HG03342 (cell line): ENCODE data around the gene MAP3K20.
"Not testable (repeated sequence)": the region's sequence is repeated elsewhere in the genome, so short reads cannot be mapped to it uniquely, and the experiment has no call there.

Source experiments
- ATAC-seq: cut with Tn5 transposase; IDR thresholded peaks from one replicate; pipeline ENCODE4 v1.9.1; 2021; ENCODE audit warnings: mild to moderate bottlenecking, moderate library complexity; ENCODE audit not compliant: unreplicated experiment

The MAP3K20 gene

GRCh38 chr2:173119069-173119807 is 43.6 kb downstream of the MAP3K20 start:
- ATAC-seq: peak; percentile 39

- ATAC-seq: no peak
These were observed 44.3 kb downstream of the MAP3K20 start for GRCh38 chr2:173119944-173120343.

GRCh38 chr2:173122936-173123335 is 47.3 kb downstream of the MAP3K20 start:
- ATAC-seq: no peak

- ATAC-seq: no peak
These were observed 48.8 kb downstream of the MAP3K20 start for GRCh38 chr2:173124441-173124840.

- ATAC-seq: no peak
These were observed 51.2 kb downstream of the MAP3K20 start for GRCh38 chr2:173126819-173127218.

- not testable (repeated sequence) for ATAC-seq
These were observed 52.5 kb downstream of the MAP3K20 start for GRCh38 chr2:173128132-173128531.

- ATAC-seq: no peak
These were observed 55.1 kb downstream of the MAP3K20 start for GRCh38 chr2:173130496-173131465.

GRCh38 chr2:173132531-173132930 is 56.9 kb downstream of the MAP3K20 start:
- no peak for ATAC-seq

- no peak for ATAC-seq
These were observed 59.1 kb downstream of the MAP3K20 start for GRCh38 chr2:173134703-173135102.

GRCh38 chr2:173136067-173136466 is 60.4 kb downstream of the MAP3K20 start:
- ATAC-seq: no peak

GRCh38 chr2:173136599-173136998 is 61.0 kb downstream of the MAP3K20 start:
- no peak for ATAC-seq

- ATAC-seq: no peak
These were observed 62.0 kb downstream of the MAP3K20 start for GRCh38 chr2:173137610-173138009.

GRCh38 chr2:173138962-173139361 is 63.3 kb downstream of the MAP3K20 start:
- no peak for ATAC-seq

- ATAC-seq: no peak
These were observed 66.0 kb downstream of the MAP3K20 start for GRCh38 chr2:173141666-173142065.

GRCh38 chr2:173145454-173145853 is 69.8 kb downstream of the MAP3K20 start:
- ATAC-seq: no peak

GRCh38 chr2:173146590-173146989 is 70.9 kb downstream of the MAP3K20 start:
- ATAC-seq: no peak

- no peak for ATAC-seq
These were observed 72.9 kb downstream of the MAP3K20 start for GRCh38 chr2:173148520-173148919.

- ATAC-seq: peak; percentile 75
These were observed 73.8 kb downstream of the MAP3K20 start for GRCh38 chr2:173149491-173149890.

- ATAC-seq: no peak
These were observed 74.4 kb downstream of the MAP3K20 start for GRCh38 chr2:173150087-173150486.

GRCh38 chr2:173150963-173151362 is 75.3 kb downstream of the MAP3K20 start:
- no peak for ATAC-seq

- peak; percentile 42 for ATAC-seq
These were observed 76.2 kb downstream of the MAP3K20 start for GRCh38 chr2:173151671-173152401.
